ENCODE measurements around the gene C22orf39. TPM values are rescaled to one million over a fixed set of nuclear protein-coding genes. Genes with fewer than 3 reads are reported as not detected.

C22orf39 gene
- total RNA-seq, 6 experiments from 2014 or later, result 9.8 to 15.7 (median 12.5) TPM

GRCh38 chr22:19478901-19479354 is 31.4 kb upstream of the C22orf39 start, which contains the start of gene UFD1:
Gene UFD1 (minus strand): TSS chr22:19479193. CDS start chr22:19479085, 108 bp downstream.
- ATAC-seq (peak; percentile 69 to 80 (median 78)), DNase-seq (peak; percentile 85 to 91 (median 91))
- Histone ChIP-seq H3K4me1 (peaks cover 0 to 16% (median 3%) of the 10 kb centered on the region in 4 donors), H3K36me3 (peaks cover 0 to 14% (median 0%) of the 10 kb centered on the region in 4 donors), H3K27ac (peak within 1 kb of the TSS; percentile 95 to 100 (median 99)), H3K9me3 (no peaks in the 10 kb centered on the region), H3K4me3 (peak within 1 kb of the TSS; percentile 86 to 89 (median 87)), H3K27me3 (no peaks in the 10 kb centered on the region)
- intact Hi-C loops (cut with DNase I), result no loop called here
- 1% methylated on average over 11 of the region's 42 CpGs for WGBS (ENCODE audit: insufficient coverage, low coverage, low lambda C conversion rate, missing lambda C conversion rate)
- TF ChIP-seq CTCF (IDR thresholded peaks at IDR 0.05) (no peak), POLR2A (IDR thresholded peaks at IDR 0.05) (peak; percentile 63)

GRCh38 chr22:19478045-19478900 is 30.8 kb upstream of the C22orf39 start:
- H3K36me3 ChIP-seq, result peaks cover 0 to 21% (median 0%) of the 10 kb centered on the region in 4 donors
- H3K9me3 ChIP-seq, result no peaks in the 10 kb centered on the region
- TF ChIP-seq CTCF (IDR thresholded peaks at IDR 0.05) (no peak), POLR2A (IDR thresholded peaks at IDR 0.05) (no peak)
- DNase-seq, result no peak
- H3K4me1 ChIP-seq, result peaks cover 0 to 16% (median 3%) of the 10 kb centered on the region in 4 donors
- WGBS (ENCODE audit: insufficient coverage, low coverage, low lambda C conversion rate, missing lambda C conversion rate), result under 1% methylated on average over 20 of the region's 31 CpGs
- no peaks in the 10 kb centered on the region for H3K27me3 ChIP-seq
- peak overlapping the region; percentile 86 to 89 (median 87) for H3K4me3 ChIP-seq
- H3K27ac ChIP-seq, result peak overlapping the region; percentile 95 to 100 (median 99)
- no peak for ATAC-seq
- intact Hi-C loops (cut with DNase I), result no loop called here

- H3K36me3 ChIP-seq, result peaks cover 0 to 28% (median 3%) of the 10 kb centered on the region in 4 donors
- H3K27ac ChIP-seq, result no peak overlapping the region
- no peak for ATAC-seq
- WGBS (ENCODE audit: insufficient coverage, low coverage, low lambda C conversion rate, missing lambda C conversion rate), result 15% methylated on average over 5 of the region's 5 CpGs
- intact Hi-C loops (cut with DNase I), result no loop called here
- TF ChIP-seq POLR2A (IDR thresholded peaks at IDR 0.05), result no peak
- TF ChIP-seq CTCF (IDR thresholded peaks at IDR 0.05), result peak in 3 of 4 donors; percentile 31 to 42 (median 39)
- H3K4me3 ChIP-seq, result peak overlapping the region; percentile 86 to 89 (median 87)
- peaks cover 0 to 16% (median 3%) of the 10 kb centered on the region in 4 donors for H3K4me1 ChIP-seq
- DNase-seq, result peak in 1 of 3 donors; percentile 26
- no peaks in the 10 kb centered on the region for H3K27me3 ChIP-seq
- no peaks in the 10 kb centered on the region for H3K9me3 ChIP-seq
Observed at GRCh38 chr22:19477321-19478044, 30.0 kb upstream of the C22orf39 start.

DNA sequence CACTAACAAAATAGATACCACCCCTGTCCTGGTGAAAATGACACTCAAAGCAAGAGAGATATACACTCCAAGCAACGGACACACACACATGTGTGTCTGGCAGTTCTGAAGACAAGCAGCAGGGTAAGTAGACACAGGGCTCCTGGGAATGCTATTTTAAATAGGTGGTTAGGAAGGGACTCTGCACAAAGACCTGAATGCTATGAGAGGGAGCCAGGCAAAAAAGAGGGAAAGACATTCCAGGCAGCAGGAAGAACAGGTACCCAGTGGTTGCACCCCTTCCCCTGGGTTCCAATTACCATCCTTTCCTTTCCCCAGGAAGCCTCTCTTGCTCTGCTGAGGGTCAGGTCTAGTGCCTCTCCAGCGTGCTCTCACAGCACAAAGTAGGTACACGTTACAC is 28.5 kb upstream of the C22orf39 start:
- Histone ChIP-seq H3K4me3 (no peak overlapping the region), H3K27me3 (no peaks in the 10 kb centered on the region), H3K36me3 (peaks cover 0 to 39% (median 12%) of the 10 kb centered on the region in 4 donors), H3K27ac (no peak overlapping the region), H3K9me3 (no peaks in the 10 kb centered on the region), H3K4me1 (peaks cover 0 to 16% (median 3%) of the 10 kb centered on the region in 4 donors)
- WGBS (ENCODE audit: insufficient coverage, low coverage, low lambda C conversion rate, missing lambda C conversion rate), result 73% methylated on average over 3 of the region's 3 CpGs
- TF ChIP-seq POLR2A (IDR thresholded peaks at IDR 0.05) (no peak), CTCF (IDR thresholded peaks at IDR 0.05) (no peak)
- intact Hi-C loops (cut with DNase I), result no loop called here
- DNase-seq (no peak), ATAC-seq (no peak)
